ENCODE data around the gene BUB1B.

Gene BUB1B

GRCh38 chr15:40255033-40255432 lies 94.2 kb downstream of the BUB1B start:
- no peak for DNase-seq

GRCh38 chr15:40256638-40257235 lies 95.9 kb downstream of the BUB1B start:
- DNase-seq = peak; percentile 35 to 47

DNA sequence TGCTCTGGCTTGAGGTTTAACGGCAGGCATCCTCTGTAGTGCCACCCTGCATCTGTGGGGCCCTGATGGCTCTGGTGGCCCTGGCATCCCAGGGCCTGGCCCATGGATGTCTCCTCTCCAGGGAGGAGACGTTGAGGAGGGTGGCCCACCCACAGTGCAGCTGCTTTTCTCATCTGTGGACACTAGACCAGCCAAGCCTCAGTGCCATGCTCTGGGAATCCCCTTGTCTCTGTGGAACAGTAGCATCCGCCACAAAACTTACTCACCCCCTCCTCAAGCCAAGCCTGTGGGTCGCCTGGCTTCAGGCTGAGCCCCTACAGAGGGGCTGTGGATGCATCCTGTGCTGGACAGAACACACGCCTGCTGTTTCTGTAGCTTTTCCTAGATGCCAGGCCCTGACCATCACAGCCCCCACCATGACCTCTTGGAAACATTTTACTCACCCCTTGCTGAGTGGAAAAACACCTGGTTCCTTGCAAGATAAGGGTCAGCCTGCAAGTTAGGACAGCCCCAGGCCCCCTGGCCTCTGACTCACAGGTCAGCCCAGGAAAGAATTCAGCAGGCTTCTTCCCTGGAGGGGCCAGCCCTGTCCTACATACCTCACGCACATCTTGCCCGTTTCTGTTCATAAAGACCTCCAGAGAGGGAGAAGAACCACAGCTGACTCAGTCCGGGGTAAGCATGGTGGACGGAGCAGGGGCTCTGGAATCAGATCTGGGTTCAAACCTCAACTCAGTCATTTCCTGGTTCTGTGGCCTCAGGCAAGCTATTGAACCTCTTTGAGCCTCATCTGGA lies 97.0 kb downstream of the BUB1B start:
- DNase-seq = no peak

DNA sequence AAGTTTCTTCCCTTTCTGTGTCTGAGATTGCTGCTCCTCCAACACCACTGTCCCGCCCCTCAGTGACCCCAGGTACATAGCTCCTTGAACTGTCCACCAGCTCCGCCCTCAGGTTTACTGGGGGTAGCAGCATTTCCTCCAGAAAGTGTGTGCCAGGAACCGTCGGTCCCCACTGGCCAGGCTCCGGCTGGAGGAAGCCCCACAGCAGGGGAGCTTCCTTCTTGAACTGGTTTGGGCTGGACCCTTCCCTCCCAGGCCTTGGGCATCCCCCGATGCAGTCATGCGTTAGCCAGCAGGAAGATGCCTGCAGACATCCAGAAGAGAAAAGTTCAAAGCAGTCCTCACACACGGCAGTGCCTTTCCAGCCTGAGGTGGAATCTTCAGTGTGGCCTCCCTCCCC lies 97.7 kb downstream of the BUB1B start:
- no peak for DNase-seq

GRCh38 chr15:40259021-40259420 lies 98.2 kb downstream of the BUB1B start:
- no peak for DNase-seq

GRCh38 chr15:40263024-40263754 lies 102.3 kb downstream of the BUB1B start:
- no peak for DNase-seq

DNA sequence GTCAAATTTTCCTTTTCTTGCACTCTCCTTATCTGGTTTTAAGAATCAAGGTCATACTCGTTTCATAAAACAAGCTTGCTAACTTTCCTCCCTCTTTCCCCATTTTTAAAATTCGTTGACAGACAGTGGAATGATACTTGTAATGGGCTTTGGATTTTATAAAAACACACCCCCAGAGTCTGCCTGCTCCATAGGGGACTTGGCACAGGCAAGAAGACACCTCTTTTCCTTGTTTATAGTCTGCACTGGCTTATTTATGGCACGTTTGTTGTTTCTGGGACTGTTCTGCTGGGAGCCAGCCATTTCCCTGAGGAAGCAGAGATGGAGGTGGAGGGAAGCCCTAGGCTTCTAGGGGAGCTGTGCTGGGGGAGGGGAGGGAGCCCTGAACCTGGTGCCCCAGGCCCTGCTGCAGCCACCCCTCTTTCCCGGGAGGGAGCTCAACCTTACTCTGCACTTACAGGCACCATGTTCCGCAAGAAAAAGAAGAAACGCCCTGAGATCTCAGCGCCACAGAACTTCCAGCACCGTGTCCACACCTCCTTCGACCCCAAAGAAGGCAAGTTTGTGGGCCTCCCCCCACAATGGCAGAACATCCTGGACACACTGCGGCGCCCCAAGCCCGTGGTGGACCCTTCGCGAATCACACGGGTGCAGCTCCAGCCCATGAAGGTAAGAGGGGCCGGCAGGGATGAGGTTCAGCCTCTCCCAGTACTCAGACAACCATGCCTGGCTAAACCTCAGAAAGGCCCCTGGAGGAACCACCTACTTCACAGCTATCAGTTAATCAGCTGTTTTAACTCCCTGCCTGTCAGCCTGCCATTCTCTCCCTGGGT lies 103.7 kb downstream of the BUB1B start:
- no peak for DNase-seq

GRCh38 chr15:40265355-40265754 lies 104.5 kb downstream of the BUB1B start:
- DNase-seq = no peak

DNA sequence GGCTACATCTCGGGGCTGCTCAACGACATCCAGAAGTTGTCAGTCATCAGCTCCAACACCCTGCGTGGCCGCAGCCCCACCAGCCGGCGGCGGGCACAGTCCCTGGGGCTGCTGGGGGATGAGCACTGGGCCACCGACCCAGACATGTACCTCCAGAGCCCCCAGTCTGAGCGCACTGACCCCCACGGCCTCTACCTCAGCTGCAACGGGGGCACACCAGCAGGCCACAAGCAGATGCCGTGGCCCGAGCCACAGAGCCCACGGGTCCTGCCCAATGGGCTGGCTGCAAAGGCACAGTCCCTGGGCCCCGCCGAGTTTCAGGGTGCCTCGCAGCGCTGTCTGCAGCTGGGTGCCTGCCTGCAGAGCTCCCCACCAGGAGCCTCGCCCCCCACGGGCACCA lies 105.0 kb downstream of the BUB1B start:
- no peak for DNase-seq

DNA sequence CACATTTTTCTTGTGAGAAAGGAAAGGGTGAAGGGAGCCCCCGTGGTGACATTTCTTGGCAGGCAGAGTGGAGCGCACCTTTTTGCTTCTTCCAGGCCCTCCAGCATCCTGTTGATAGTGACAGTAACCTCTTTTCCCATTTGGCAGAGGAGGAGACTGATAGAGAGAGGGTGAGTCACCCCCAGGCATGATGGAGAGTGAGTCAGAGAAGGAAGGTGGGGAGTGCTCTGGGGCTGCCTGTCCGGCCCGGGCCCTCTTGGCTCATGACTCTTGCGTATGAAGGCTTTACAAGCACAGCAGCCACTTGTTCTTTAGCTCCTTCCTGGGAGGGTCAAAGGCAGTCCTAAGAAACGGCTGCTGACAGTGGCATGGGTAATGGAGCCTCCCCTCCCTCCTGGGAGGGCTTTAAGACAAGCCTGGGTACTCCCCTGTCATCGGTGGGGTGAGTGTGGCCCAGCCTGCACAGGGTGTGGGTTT lies 106.0 kb downstream of the BUB1B start:
- DNase-seq = peak in 1 of 2 donors; percentile 27

DNA sequence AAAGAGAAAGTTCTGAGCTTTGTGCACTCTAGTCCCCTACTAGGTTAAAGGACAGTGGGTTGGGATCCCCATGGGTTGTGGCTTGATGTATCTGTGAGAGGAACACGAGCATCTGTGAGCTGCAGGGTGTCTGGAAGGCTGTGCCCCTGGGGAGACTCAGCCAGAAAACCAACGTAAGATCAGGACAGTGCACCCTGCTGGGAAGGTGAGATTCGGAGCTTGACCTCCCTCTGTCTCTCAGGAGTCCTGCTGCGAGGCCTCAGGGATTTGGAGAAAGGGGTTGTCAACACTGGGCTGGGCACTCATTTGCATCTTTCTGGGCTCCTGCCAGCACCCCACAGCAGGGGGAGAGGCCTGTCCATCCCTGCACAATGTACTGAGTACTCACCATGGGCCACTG lies 106.8 kb downstream of the BUB1B start:
- no peak for DNase-seq

DNA sequence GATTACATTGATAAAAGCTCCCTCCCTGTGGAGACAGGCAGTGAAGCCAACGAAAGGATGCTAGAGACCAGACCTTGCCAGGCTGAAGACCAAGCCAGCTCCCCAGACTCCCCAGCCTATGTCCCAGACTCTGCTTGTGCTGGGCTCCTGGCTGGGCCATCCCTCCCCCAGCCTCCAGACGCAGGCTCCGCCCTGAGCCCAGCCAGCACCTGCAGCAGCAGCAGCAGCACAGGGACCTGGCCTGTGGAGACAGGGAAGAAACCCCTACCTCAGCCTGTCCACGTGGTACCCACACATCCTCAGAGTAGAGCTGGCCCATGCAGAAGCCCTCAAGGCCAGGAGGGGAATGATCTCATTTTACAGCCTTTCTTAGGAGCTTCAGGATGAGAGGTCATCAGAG lies 108.7 kb downstream of the BUB1B start:
- no peak for DNase-seq

DNA sequence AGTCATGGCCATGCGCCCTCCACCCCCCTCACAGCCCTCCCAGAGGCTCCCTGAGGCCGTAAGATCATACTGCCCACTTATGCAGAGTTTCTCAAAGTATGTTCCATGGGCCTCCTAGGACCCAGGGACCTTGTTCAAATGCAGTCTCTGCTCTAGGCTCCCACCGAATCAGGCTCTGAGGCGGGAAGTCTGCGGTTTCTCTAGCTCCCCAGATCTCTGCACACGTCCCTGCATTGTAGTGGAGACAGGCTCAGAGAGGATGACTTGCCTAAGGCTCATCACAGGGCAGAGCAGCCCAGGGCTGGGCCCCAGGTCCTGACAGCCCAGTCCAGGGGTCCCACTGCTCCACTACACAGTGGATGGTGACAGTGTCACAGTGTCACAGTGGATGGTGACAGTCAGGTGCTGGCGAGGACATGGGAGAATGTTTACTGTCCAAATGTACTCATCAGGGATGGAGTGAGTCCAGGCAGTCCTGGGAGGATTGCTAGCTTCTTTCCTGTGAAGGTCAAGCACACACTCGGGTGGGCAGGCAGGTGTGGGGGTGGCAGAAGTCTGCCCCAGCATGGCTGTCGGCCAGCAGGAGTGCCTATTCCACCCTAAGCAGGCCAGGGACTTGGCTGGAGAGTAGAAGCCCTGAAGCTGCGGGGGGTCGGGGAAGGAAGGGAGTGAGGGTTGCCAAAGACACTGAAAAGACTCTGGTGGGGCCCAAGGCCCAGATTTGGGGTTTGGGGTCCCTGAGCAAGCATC lies 109.6 kb downstream of the BUB1B start:
- no peak for DNase-seq

All from CD4-positive, alpha-beta T cell treated with Interleukin-1 beta for 1 hour (primary cell).